SKM-1 treated with dmso at 0.1 percent for 144 hours (cell line): Measurements from ENCODE around the gene NCR3LG1.

Experiments used
- DNase-seq: peaks from one replicate; lab custom pipeline; 2025; ENCODE audit not compliant: unreplicated experiment; lab: John Stamatoyannopoulos, UW

Gene NCR3LG1

DNA sequence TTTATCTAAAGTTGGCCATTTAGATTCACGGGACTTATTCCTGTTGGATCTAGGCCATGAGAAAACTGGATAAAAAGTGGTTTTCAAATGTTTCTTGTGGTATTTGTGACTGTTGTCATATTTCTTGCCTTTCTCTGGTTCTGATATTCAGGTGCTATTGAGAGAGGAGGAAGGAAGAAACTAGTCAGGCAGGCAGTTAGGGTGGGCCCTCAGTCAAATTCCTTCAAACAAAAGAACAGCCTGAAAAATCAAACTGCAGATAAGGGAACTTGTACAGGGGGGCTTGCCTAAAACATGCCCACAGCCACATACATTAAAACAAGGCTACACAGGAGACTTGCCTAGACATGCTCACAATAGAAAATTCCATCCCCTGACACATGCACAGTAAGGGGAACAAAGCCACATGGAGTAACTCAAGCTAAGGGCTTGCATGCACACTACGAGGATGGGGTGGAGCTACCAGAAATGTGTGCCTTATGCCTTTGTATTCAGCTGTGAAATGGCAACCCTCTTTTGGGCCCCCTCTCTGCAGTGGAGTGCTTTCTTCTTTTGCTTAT lies 18.2 kb downstream of the NCR3LG1 start:
- DNase-seq, result no peak

DNA sequence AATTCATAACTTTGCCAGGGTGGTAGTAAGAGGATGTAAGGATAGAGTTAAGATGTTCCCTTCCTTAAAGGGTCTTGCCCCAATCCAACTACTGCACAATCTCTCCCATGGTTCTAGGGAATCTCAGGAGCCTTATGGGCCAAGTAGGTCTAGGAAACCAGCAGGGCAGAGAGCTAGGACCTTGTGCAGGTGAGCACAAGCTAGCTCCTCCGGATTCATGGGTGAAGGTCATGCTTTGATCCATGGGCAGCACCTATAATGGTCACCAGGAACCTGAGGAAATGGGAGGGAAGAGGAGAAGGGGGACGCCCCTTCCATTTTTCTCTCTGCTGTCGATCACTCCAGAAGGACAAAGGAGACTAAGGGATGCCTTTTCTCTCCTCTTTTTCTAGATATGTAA lies 20.0 kb downstream of the NCR3LG1 start:
- no peak for DNase-seq

DNA sequence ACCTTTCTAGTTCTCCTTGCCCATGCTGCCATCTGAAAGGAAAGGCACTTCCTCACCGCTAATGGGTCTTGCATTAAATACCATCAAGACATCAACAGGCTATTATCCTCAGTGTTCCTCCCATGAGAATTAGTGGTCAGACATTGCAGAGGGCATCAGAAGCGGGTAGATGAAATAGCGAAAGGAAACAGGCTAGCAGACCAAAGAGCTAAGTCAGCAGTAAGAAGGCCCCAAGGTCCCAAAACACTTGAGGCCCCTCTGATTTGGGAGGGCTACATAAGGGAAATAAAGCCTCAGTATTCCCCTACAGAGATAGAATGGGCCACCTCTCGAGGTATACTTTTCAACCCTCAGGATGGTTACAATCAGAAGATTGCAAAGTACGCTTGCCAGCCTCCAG lies 23.9 kb downstream of the NCR3LG1 start:
- no peak for DNase-seq

DNA sequence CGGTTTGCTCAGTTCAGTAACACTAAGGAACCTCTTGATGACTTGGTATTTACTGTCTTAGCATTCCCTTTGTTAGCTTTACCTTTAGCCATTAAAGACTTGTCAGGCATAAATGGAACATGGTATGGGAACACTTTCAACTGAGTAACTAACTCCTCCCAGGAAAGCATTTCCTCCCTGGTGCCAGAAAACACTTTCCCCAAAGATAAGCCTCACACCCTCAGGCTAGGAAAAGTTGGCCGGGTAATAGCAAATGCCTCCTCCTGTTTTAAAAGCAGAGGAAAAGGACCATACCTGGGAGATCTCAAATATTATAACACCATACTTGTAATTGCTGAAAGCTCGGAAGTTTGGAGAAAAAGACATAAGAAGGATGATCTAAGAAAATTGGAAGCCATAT lies 24.9 kb downstream of the NCR3LG1 start:
- DNase-seq, result no peak

DNA sequence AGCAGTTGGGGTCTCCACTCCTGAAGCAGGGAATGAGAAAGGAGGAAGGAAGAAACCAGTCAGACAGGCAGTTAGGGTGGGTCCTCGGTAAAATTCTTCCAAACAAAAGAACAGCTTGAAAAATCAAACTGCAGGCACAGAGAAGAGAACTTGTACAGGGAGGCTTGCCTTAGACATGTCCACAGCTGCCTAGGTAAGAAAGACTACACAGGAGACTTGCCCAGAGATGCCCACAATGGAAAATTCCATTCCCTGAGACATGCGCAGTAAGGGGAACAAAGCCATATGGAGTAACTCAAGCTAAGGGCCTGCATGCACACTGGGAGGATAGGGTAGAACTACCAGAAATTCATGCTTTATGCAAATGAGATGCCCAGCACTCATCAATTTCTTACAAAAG lies 27.1 kb downstream of the NCR3LG1 start:
- no peak for DNase-seq

DNA sequence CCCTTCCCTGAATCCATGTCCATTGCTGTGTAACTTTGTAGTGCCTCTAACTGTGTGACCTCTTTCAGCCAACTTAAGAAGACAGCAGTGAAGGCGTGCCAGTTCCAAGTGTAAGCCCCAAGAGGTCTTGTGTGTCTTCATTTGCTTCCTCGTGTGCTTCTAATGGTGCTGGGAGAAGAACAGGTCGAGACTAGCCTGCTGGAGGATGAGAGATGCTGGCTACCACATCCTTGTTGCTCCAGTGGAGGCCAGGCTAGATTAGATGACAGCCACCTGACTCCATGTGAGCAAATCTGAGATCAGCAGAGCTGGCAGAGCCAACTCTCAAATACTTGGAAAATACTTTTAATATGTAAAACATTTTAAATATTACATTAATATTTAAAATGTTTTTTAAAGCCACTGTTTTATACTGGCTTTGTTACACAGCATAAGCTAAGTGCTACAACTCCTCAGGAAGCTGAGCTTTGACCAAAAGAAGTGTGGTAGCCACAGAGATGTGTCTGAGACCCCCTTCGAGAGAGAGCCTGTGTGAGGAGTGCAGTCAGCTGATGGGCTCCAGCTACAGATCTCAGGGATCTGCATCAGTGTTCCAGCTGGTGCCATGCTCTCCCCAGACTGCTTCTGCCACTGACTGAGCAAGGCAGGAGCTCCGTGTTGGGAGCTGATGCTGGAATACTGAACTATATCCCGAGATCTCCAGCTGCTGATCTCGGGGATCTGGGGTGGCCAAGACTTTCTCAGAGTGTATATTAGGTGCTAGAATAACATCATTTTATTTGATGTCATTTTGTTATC lies 28.0 kb downstream of the NCR3LG1 start:
- DNase-seq, result no peak

DNA sequence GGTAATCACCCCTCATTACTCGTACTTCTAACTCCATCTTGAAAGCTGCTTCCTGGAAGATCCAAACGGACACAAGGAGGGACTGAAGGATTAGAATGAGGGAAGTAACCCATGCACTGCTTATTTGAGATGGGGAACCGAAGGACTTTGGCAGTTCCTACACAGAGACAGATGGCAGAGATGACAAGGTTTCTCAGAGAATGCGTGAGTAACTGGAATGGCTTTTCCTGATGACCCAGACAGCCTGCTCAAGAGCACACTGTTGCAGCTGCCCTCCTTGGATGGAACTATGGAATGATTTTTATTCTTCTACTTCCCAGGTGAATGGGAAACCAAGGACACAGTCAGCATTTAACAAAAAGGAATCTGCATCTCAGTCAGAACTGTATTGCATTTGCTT lies 29.6 kb downstream of the NCR3LG1 start:
- DNase-seq, result no peak

DNA sequence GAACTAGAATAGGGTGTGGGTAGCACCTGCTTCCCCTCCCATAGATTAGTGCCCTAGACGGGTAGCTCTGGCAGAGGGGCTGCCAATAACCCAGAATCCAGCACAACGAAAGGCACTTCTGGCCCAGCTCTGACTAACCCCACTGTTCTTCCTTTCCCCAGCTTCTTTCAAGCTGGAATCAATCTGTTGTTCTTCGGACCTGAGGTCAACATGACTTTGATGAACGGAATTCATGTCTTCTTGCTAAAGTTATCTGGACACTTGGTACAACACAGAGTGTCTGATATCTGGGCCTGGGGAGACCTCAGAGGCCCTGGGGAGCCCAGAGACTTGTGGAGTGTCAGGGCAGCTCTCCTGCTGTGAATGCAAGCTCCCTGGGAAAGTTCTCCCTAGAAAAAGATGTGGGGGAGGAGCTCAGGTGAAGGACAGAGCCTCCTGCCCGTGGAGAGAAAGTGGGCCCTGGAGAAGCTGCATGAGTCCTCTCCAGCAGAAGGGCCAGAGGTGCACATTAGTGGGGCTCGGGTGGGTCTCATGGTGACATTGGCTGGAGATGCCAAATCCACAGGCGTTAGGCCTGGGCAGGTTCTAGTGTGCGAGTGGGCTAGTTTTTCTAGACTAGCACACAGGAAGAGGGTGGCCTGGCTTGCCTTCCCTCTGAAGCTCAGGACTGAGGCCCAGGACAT lies 30.6 kb downstream of the NCR3LG1 start:
- DNase-seq, result no peak

DNA sequence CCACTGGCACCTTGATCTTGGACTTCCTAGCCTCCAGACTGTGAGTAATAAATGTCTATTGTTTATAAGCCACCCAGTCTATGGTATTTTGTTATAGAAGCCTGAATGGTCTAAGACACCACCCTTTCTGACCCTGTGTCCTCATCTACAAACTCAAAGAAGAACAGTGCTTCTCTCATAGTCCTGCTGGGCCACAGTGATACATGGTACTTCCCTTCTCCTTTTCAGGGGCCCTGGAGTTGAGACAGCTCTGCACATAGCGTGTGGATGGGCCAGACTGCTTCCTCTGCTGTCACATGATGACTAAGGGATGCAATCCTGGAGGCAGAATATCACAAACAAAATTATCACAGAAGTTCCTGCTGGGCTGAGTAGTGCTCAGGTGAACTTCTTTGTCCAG lies 31.9 kb downstream of the NCR3LG1 start:
- peak; percentile 71 for DNase-seq

DNA sequence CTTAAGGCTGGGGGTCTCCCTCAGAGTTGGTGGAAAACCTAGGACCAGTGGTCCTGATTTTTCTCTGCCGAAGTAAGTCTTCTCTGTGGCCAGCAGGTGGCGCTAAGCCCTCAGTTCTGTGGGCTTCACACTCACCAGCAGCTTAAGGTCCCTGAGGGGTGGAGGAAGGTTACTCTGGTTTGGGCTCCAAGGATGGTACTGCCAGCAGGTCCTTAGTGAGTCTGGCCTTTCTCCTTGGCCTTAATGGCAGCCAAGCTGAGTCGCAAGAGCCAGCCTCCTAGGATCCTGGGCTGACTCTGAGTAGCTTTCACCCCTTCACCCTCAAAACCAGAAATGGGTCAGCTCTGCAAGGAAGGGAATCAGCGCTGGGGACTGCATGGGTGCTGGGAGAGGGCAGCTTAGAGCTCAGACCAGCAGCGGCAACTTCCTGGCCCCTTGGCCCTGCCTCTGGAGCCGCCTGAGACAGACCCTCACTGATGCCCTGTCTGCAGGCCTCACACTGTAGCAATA lies 32.5 kb downstream of the NCR3LG1 start:
- peak; percentile 61 for DNase-seq

DNA sequence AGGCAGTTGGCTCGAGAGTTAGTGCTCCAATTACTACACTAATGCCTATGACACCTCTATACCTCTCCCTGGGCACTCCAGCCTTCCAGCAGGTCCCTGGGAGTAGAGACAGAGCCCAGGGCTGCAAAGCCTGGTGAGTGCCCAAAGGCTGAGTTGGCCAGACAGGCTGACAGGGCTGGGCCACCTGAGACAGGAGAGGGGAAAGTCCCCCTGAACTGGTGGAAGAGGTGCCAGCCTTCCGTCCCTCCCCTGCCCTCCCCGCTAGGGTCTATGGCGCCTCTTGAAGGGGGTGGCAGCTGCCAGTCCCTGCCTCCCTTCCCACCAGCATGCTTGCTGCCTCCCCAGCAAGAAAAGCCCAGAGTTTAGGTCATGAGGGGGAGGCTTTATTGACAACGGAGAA lies 33.9 kb downstream of the NCR3LG1 start:
- no peak for DNase-seq

DNA sequence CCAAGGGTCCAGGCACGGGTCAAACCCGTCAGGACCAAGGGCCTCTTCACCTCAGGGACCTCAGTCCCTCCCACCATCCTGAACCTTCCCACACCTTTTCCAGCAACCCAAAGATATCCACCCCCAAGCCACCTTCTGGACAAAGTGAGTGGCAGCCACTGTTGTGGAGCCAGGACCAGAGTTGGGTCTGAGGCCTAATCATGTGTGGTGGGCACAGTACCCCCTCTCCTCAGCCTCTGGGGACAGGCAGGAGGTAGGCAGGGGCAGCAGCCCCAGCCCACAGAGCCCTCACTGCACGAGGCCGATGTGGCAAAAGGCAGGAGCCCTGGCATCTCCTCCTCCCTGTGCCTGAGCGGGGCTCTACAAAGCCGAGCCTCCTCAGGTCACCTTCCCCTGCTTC lies 34.3 kb downstream of the NCR3LG1 start:
- DNase-seq, result no peak

DNA sequence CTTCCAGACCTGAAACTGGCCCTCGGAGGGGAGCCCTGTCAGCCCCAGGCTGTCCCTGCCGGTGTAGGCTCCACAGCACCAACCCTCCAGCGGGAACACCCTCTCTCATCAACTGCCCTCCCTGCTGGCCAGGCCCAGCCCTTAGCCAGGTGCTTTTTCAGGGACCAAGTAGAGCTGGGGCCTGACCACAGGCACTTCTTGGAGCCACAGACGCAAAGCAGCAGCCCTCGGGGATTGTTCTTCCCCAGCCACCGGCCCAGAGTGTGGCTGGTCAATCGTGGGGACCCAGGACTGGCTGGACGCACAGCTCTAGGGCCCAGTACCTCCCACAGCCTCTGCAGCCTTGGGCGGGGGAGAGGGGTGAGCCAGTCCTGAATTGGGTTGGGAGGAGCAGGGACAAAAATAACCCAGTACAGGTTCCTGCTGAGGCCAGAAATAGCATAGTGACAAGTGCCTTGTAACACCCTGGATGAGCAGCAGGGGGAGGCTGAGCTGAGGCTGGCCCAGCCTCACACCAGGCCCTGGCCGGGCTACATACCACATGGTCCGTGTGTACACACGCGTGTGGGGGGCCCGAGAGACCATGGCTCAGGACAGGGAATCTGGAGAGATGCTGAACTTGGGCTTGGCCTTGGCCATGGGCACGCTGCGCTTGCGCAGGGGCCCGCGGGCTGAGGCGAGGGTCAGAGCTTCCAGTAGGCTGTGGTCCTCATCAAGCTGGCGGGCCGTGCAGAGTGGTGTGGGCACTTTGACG lies 34.9 kb downstream of the NCR3LG1 start:
- peak; percentile 71 for DNase-seq

DNA sequence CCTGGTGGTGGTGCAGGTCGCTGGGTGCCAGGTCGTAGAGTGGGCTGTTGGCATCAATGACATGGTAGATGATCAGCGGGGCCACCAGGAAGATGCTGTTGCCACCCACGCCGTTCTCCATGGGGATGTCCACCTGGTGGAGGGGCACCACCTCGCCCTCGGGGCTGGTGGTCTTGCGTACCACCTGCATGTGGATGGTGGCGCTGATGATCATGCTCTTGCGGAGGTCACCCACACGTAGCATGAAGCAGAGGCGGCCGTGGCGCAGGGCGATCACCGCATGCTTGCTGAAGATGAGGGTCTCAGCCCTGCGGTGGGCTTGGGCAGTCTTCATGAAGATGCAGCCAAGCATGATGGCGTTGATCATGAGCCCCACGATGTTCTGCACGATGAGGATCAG lies 35.7 kb downstream of the NCR3LG1 start:
- DNase-seq, result no peak

DNA sequence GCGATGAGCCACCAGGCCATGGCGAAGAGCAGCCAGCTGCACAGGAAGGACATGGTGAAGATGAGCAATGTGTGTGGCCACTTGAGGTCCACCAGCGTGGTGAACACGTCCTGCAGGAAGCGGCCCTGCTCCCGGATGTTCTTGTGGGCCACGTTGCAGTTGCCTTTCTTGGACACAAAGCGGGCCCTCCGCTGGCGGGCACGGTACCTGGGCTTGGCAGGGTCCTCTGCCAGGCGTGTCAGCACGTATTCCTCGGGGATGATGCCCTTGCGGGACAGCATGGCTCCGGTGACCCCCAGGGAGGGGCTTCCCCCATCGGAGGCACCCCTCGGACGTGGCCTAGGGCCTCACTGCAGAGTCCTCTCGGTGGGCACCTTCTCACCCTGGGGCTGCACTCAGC lies 36.2 kb downstream of the NCR3LG1 start:
- DNase-seq, result no peak

DNA sequence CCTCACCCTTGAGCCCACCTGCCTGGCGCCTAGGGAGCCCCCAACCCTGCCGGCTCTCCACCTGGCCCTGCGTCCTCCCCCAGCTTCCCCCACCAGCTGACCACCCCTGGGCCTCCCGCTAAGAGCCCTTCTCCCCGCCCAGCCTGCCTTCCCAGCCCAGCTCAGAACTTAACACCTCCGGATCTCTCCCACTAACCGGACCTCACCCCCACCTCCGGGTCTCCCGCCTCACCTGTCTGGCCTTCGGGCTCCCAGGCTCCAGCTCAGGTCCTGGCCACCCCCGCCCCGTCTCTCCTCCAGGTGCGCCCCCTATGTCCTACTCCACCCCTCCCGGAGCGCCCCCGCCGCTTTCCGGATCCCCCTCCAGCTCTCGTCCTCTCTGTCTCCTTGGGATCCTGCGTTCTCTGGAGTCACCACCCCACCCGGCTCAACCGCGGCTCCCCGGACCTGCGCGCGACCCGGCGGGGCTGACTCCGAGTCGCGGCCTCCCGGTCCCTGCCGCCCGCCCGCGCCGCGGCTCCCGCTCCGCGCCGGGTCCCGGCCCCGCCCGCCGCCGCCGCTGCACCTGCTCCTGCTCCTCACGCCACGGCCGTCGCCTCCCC lies 37.1 kb downstream of the NCR3LG1 start, which contains the start of gene KCNJ11:
TSS of gene KCNJ11 (minus strand) at position 51 of the 602 bp plus-strand sequence. CDS start 568 bp downstream, outside the sequence.
- DNase-seq, result no peak

DNA sequence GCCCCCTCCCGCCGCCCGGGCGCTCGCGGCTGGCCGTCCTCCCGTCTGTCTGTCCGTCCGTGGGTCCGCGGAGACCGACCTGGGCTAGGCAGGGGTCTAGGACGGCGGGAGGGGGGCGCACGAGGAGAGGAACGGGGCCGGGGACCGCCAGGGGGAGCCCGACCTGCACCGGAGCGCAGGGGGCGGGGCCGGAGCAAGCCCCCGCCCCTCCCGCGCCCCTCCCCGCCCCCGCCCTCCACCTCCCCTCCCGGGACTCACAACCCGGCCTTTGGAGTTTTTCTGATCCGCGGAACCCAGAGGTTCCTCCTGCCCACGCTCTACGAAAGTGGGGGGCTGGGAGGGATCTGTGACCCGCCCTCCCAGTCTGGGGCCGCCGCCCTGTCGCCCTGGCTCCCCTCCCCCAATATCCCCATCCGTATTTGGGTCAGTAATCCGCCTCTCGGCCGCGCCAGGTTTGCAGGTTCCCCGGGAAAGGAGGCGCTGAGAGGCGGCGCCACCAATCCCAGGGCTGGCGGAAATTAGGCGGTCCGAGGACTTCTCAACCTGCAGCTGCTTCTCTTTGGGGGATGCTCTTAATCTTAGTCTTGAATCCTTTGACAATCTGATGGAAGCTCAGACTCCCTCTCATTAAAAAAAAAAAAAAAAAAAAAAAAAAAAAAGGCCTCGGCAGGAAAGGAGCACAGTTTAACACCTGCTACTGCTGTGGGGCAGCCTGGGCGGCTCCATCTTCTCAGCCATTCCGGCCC lies 37.8 kb downstream of the NCR3LG1 start:
- peak; percentile 50 for DNase-seq

DNA sequence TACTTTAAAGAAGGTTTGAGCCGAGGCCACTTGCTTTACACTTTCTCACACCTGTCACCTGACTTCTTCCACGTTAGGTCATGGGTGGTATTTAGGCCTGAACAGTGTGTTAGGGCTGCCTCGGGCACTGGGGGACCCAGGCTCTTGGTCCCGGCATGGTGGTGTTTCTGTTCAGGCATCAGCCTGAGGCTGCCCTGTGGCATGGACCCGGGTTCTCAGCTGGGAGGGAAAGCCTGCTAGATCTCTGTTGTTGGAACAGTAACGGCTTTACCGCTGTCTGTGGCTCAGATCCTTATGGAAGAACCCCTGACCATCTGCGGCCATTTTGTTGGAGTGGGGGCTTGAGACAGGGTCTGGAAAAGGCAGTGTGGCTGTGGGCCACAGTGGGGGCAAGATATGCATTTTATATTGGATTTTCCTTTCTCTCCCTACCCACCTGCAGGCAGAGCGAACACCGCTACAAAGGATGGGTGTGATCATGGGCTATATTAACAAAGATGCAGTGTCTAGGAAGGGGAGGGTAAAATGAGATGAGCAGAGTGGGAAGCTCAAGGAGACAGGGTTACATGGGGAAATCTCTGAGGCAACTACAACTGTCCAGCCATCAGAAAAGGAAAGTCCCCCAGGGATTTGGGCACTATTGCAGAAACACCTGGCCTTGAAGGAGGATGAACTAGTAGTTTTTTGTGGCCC lies 38.5 kb downstream of the NCR3LG1 start:
- DNase-seq, result no peak

DNA sequence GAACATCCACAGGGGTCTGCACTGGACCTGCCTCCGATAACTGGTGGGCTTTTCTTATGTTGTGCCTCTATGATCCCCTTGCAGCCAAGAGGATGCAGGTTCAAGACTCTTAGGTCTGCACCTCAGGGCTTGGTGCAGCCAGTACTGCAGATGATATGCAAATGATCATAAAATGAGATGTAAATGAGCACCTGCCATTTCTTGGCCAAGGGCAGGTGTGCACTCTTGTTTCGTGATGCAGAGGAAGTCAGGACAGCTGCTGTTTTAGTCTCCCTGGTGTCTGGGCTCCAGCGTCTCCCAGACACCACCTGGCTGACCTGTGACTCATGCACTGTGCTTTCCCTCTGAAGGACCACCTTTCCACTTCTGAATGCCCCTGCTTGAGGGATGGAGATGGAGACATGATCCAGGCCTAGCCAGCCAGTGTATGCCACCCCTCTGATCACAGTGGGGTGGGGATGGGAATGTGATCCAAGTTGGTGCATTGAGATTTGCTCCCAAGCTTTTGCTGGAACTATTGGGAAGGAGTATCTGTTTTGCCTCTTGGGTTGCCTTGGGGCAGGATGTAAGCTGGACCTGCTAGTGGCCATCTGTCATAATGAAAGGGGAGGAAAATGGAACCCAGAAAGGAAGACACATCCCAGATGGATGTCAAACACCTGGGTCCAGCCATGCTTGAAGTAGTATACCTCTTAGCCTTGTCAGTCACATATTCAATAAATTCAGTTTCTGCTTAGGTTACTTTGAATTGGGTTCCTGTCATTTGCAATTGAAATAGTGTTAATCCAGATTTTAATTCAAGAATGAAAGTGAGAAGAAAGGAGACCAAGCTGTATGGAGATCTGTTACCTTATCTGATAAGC lies 40.1 kb downstream of the NCR3LG1 start:
- DNase-seq, result no peak
